ENCODE measurements around the gene CALN1. TPM values are rescaled to one million over a fixed set of nuclear protein-coding genes. Genes with fewer than 3 reads are reported as not detected.

The CALN1 gene
- total and polyA plus RNA-seq, 7 donors = 0.01 to 0.06 (median 0.02) TPM; not detected in 2

- DNase-seq (no peak), ATAC-seq (no peak)
- Histone ChIP-seq H3K4me3 (no peak overlapping the region), H3K27me3 (ENCODE audit: insufficient read depth in 3 of 3, low read length in 2 of 3) (no peaks in the 10 kb centered on the region), H3K9me3 (no peaks in the 10 kb centered on the region), H3K4me1 (no peaks in the 10 kb centered on the region), H3K36me3 (ENCODE audit: insufficient read depth in 1 of 2, low read depth in 1 of 2) (no peaks in the 10 kb centered on the region), H3K27ac (no peak overlapping the region)
- intact Hi-C loops (cut with DNase I) = no loop called here
- TF ChIP-seq, protein P1, sequence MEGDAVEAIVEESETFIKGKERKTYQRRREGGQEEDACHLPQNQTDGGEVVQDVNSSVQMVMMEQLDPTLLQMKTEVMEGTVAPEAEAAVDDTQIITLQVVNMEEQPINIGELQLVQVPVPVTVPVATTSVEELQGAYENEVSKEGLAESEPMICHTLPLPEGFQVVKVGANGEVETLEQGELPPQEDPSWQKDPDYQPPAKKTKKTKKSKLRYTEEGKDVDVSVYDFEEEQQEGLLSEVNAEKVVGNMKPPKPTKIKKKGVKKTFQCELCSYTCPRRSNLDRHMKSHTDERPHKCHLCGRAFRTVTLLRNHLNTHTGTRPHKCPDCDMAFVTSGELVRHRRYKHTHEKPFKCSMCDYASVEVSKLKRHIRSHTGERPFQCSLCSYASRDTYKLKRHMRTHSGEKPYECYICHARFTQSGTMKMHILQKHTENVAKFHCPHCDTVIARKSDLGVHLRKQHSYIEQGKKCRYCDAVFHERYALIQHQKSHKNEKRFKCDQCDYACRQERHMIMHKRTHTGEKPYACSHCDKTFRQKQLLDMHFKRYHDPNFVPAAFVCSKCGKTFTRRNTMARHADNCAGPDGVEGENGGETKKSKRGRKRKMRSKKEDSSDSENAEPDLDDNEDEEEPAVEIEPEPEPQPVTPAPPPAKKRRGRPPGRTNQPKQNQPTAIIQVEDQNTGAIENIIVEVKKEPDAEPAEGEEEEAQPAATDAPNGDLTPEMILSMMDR (IDR thresholded peaks at IDR 0.05) = no peak
- WGBS, 3 donors = 82 to 86% (median 83%) methylated on average over 5 of the region's 5 CpGs
Observed at GRCh38 chr7:71775648-71776047, 636.5 kb downstream of the CALN1 start.

DNA sequence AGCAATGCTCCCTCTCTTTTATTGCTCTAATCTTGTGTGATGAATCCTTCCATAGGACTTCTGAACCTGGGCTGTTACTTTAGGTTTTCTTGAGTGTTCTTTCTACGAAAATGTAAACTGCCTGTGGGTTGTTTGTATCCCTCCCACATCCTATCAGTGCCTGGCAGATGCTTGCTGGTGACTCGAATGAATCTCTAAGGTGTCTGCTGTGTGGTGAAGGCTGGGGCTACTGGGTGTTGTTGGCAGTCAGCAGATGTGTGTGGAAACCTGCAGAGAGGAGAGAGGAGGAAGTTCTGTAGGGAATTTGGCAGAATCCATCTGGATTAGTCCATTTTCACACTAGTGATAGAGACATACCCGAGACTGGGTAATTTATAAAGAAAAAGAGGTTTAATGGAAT, 639.4 kb downstream of the CALN1 start:
- WGBS, 3 donors = 46 to 53% (median 50%) methylated on average over 3 of the region's 3 CpGs
- H3K27ac ChIP-seq = no peak overlapping the region
- ATAC-seq (no peak), DNase-seq (no peak)
- H3K9me3 ChIP-seq = no peaks in the 10 kb centered on the region
- H3K36me3 ChIP-seq (ENCODE audit: insufficient read depth in 1 of 2, low read depth in 1 of 2) = no peaks in the 10 kb centered on the region
- no peaks in the 10 kb centered on the region for H3K4me1 ChIP-seq
- no peak overlapping the region for H3K4me3 ChIP-seq
- TF ChIP-seq, protein P1 (IDR thresholded peaks at IDR 0.05) = no peak
- intact Hi-C loops (cut with DNase I) = no loop called here
- no peaks in the 10 kb centered on the region for H3K27me3 ChIP-seq (ENCODE audit: insufficient read depth in 3 of 3, low read length in 2 of 3)

GRCh38 chr7:71770269-71770907, 641.8 kb downstream of the CALN1 start:
- no peak overlapping the region for H3K4me3 ChIP-seq
- H3K27me3 ChIP-seq (ENCODE audit: insufficient read depth in 3 of 3, low read length in 2 of 3) = no peaks in the 10 kb centered on the region
- H3K4me1 ChIP-seq = no peaks in the 10 kb centered on the region
- ATAC-seq (no peak), DNase-seq (no peak)
- H3K9me3 ChIP-seq = no peaks in the 10 kb centered on the region
- intact Hi-C loops (cut with DNase I) = no loop called here
- H3K36me3 ChIP-seq (ENCODE audit: insufficient read depth in 1 of 2, low read depth in 1 of 2) = no peaks in the 10 kb centered on the region
- H3K27ac ChIP-seq = no peak overlapping the region
- 71 to 85% (median 78%) methylated on average over 11 of the region's 11 CpGs for WGBS, 3 donors
- TF ChIP-seq, protein P1 (IDR thresholded peaks at IDR 0.05) = no peak

DNA sequence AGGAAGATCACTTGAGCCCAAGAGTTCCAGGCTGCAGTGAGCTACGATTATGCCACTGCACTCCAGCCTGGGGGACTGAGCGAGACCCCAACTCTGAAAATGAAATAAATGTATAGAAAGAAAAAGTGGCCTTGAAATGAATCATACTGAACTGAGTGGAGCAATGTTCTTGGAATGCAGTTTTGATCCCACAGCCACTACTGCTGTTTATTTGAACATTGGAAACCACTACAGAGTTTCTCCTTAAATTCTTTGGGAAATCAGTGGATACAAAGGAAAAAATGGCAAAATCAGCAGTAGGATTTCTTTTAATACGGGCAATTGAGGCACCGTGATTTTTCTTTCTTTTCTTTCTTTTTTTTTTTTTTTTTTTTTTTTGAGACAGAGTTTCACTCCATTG, 642.8 kb downstream of the CALN1 start:
- no peaks in the 10 kb centered on the region for H3K4me1 ChIP-seq
- TF ChIP-seq, protein P1 (IDR thresholded peaks at IDR 0.05) = no peak
- no peak overlapping the region for H3K27ac ChIP-seq
- H3K36me3 ChIP-seq (ENCODE audit: insufficient read depth in 1 of 2, low read depth in 1 of 2) = no peaks in the 10 kb centered on the region
- H3K9me3 ChIP-seq = no peaks in the 10 kb centered on the region
- H3K27me3 ChIP-seq (ENCODE audit: insufficient read depth in 3 of 3, low read length in 2 of 3) = no peaks in the 10 kb centered on the region
- no peak overlapping the region for H3K4me3 ChIP-seq
- ATAC-seq (no peak), DNase-seq (no peak)
- intact Hi-C loops (cut with DNase I) = no loop called here
- WGBS, 3 donors = 90 to 96% (median 93%) methylated on average over 4 of the region's 4 CpGs

DNA sequence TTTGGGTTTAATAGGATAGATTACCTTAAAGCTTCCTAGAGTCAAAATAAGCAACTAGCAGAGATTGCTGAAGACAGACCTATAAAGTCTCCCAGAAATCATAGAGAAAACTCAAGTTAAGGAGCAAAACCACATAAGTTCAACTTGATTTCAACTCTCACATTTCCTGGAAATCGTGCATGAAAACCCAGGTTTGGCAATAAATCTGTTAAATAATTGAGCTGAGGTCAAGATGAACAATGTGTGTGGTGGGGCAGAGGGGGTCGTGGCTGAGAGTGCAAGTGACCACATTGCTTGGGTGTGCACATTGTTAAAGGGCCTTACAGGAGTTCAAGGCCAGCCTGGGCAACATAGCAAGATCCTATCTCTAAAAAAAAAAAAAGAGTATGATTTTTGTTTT, 643.7 kb downstream of the CALN1 start:
- Histone ChIP-seq H3K36me3 (ENCODE audit: insufficient read depth in 1 of 2, low read depth in 1 of 2) (no peaks in the 10 kb centered on the region), H3K4me3 (no peak overlapping the region), H3K27ac (no peak overlapping the region), H3K27me3 (ENCODE audit: insufficient read depth in 3 of 3, low read length in 2 of 3) (no peaks in the 10 kb centered on the region), H3K9me3 (no peaks in the 10 kb centered on the region), H3K4me1 (no peaks in the 10 kb centered on the region)
- DNase-seq (no peak), ATAC-seq (no peak)
- WGBS, 3 donors = 18 to 20% (median 19%) methylated on average over 2 of the region's 2 CpGs
- intact Hi-C loops (cut with DNase I) = no loop called here
- TF ChIP-seq, protein P1 (IDR thresholded peaks at IDR 0.05) = no peak

Measured in psoas muscle (tissue), 8 donors.